GM12892 (cell line): ENCODE results near the gene SNED1.

Source experiments
- POLR2A ChIP-seq: IDR thresholded peaks from 2 replicates; pipeline ENCODE4 v1.6.1; 2011; ENCODE audit warnings: low read depth, low read length, control low read depth
- POLR2AphosphoS5 ChIP-seq: IDR thresholded peaks from 2 replicates; pipeline ENCODE4 v1.6.1; 2011; ENCODE audit warnings: low read depth, low read length, control low read depth
- TAF1 ChIP-seq: IDR thresholded peaks from 2 replicates; pipeline ENCODE4 v1.6.1; 2011; ENCODE audit warnings: low read depth, mild to moderate bottlenecking, control low read depth, low read length, borderline replicate concordance

DNA sequence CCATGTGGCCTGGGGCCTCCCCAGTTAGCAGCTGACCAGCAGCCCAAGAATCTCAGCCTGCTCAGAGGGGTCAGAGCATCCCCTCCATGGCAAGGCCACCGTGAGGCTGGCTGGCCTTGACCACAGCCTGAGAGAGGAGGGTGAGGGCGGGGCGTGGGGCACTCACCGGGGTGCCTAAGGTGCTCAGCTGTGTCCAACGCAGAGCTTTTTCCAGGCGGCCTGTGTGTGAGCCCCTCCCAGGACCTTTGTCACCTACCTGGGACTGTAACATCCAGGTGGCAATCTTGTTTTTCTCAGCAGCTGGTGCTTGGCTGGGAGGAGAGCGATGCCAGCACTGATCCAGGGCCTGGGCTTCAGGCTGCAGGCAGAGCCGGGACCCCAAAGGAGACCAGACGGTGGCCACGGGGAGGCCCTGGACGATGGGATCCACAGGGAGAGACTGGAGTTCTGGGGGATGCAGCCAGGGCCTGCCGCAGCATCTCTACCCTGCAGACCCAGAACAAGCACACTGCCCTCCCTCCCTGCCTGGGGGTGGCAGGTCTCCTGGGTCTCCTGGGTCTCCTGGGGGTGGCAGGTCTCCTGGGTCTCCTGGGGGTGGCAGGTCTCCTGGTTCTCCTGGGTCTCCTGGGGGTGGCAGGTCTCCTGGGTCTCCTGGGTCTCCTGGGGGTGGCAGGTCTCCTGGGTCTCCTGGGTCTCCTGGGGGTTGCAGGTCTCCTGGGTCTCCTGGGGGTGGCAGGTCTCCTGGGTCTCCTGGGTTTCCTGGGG, 12.3 kb downstream of the SNED1 start:
- no peak for TF ChIP-seq TAF1
- TF ChIP-seq POLR2AphosphoS5: no peak
- TF ChIP-seq POLR2A: no peak
